Measurements from ENCODE around the gene FYB1. TPM values are rescaled to one million over a fixed set of nuclear protein-coding genes. Genes with fewer than 3 reads are reported as not detected.
A peak's percentile ranks its signal among the peaks of the same experiment; 100 is the strongest.

FYB1 gene
- total RNA-seq, 3 donors from 2014 or later (not counting 1 experiment from before 2014, with no cell fraction given): 277 to 340 (median 295) TPM

DNA sequence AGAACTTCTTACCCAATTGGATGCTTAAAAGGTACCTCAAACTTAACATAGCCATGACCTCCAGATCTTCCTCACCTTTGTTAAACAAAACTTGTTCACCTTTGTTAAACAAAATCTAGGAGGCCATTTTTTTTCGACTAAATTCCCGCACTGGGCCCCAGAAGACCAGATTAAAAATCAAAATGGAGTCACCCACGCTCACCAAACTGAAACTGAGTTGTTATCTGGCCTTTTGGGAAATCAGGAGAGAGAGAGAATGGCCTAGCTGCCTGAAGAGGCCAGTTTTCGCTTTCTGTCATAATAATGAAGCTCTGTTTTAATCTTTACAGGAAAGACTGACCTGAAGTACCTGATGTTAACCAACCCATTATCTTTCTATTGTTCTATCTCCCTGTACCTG lies 69.4 kb downstream of the FYB1 start:
- no peak overlapping the region for H3K4me3 ChIP-seq (ENCODE audit: low read length)
- no peaks in the 10 kb centered on the region for H3K9me3 ChIP-seq (ENCODE audit: control insufficient read depth, insufficient read depth, low read length)
- H3K27me3 ChIP-seq (ENCODE audit: control insufficient read depth, insufficient read depth, low read length): no peaks in the 10 kb centered on the region
- intact Hi-C loops (cut with micrococcal nuclease): loop anchor here (1.0 to 10.0 kb wide), 3 partner anchors 67 to 395 kb away; no protein-coding TSS in a partner anchor
- TF ChIP-seq CTCF (IDR thresholded peaks at IDR 0.05): no peak
- H3K9me3 Mint-ChIP-seq: no peaks in the 10 kb centered on the region
- no peak overlapping the region for H3K4me3 Mint-ChIP-seq
- peak overlapping the region; percentile 65 to 82 for H3K27ac Mint-ChIP-seq
- ATAC-seq: no peak
- peaks cover 32 to 41% of the 10 kb centered on the region in 2 donors for H3K4me1 Mint-ChIP-seq
- no peak for DNase-seq
- WGBS (ENCODE audit: insufficient coverage): 99% methylated on average over 4 of the region's 4 CpGs
- H3K4me1 ChIP-seq (ENCODE audit: control insufficient read depth, insufficient read depth, low read length): peaks cover 2% of the 10 kb centered on the region
- no peak overlapping the region for H3K27ac ChIP-seq (ENCODE audit: low read length)
- H3K36me3 ChIP-seq (ENCODE audit: control insufficient read depth, insufficient read depth, low read length): peaks cover 47% of the 10 kb centered on the region
- peaks cover 9% of the 10 kb centered on the region for H3K36me3 Mint-ChIP-seq
- no peaks in the 10 kb centered on the region for H3K27me3 Mint-ChIP-seq (ENCODE audit: low read depth in 2 of 2)

- peaks cover 31 to 36% of the 10 kb centered on the region in 2 donors for H3K4me1 Mint-ChIP-seq
- TF ChIP-seq CTCF (IDR thresholded peaks at IDR 0.05): peak; percentile 69
- Histone ChIP-seq H3K27ac (ENCODE audit: low read length) (no peak overlapping the region), H3K36me3 (ENCODE audit: control insufficient read depth, insufficient read depth, low read length) (peaks cover 47% of the 10 kb centered on the region), H3K27me3 (ENCODE audit: control insufficient read depth, insufficient read depth, low read length) (no peaks in the 10 kb centered on the region), H3K9me3 (ENCODE audit: control insufficient read depth, insufficient read depth, low read length) (no peaks in the 10 kb centered on the region), H3K4me3 (ENCODE audit: low read length) (no peak overlapping the region), H3K4me1 (ENCODE audit: control insufficient read depth, insufficient read depth, low read length) (peaks cover 2% of the 10 kb centered on the region)
- intact Hi-C loops (cut with micrococcal nuclease): loop anchor here (1.0 to 10.0 kb wide), 3 partner anchors 68 to 396 kb away; no protein-coding TSS in a partner anchor
- no peak overlapping the region for H3K4me3 Mint-ChIP-seq
- peak overlapping the region; percentile 65 to 82 for H3K27ac Mint-ChIP-seq
- H3K36me3 Mint-ChIP-seq: peaks cover 9% of the 10 kb centered on the region
- DNase-seq (peak in 1 of 2 donors; percentile 75), ATAC-seq (peak in 2 of 3 donors; percentile 42 to 53)
- no peaks in the 10 kb centered on the region for H3K9me3 Mint-ChIP-seq
- H3K27me3 Mint-ChIP-seq (ENCODE audit: low read depth in 2 of 2): no peaks in the 10 kb centered on the region
Observed at GRCh38 chr5:39148983-39149534, 70.3 kb downstream of the FYB1 start.

DNA sequence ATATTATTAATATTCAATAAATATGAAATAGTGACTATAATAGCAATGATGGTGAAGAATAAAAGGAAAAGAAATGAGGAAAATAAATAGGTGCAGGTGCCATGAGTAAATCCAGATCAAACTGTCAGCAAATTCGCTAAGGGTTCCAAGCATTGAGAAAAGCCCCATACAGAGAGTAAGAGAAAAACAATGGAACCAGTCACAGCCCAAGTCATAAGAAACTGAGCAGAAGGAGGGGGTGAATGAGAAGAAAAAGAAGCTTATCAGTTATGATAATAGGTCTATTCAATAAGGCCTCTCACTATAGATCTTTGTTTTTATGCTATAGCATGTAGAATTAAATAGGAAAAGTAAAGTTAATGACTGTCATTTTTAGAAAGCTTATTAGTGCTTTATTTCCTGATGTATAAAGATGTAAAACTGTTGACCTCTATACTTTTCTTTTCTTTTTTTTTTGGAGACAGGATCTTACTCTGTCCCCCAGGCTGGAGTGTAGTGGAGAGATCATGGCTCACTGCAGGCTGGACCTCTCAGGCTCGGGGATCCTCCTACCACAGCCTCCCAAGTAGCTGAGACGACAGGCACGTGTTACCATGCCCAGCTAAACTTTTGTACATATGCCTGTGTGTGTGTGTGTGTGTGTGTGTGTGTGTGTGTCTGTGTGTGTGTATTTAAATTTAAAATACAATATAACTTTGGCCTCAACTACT lies 72.4 kb downstream of the FYB1 start:
- Histone ChIP-seq H3K36me3 (ENCODE audit: control insufficient read depth, insufficient read depth, low read length) (peaks cover 37% of the 10 kb centered on the region), H3K4me3 (ENCODE audit: low read length) (no peak overlapping the region), H3K27ac (ENCODE audit: low read length) (no peak overlapping the region), H3K27me3 (ENCODE audit: control insufficient read depth, insufficient read depth, low read length) (no peaks in the 10 kb centered on the region), H3K4me1 (ENCODE audit: control insufficient read depth, insufficient read depth, low read length) (peaks cover 2% of the 10 kb centered on the region), H3K9me3 (ENCODE audit: control insufficient read depth, insufficient read depth, low read length) (no peaks in the 10 kb centered on the region)
- DNase-seq (no peak), ATAC-seq (no peak)
- WGBS (ENCODE audit: insufficient coverage): 96% methylated on average over 1 of the region's 4 CpGs
- H3K4me3 Mint-ChIP-seq: no peak overlapping the region
- no peaks in the 10 kb centered on the region for H3K36me3 Mint-ChIP-seq
- H3K27ac Mint-ChIP-seq: peak overlapping the region in 1 of 2 donors; percentile 26
- no peaks in the 10 kb centered on the region for H3K27me3 Mint-ChIP-seq (ENCODE audit: low read depth in 2 of 2)
- H3K9me3 Mint-ChIP-seq: no peaks in the 10 kb centered on the region
- H3K4me1 Mint-ChIP-seq: peaks cover 21 to 26% of the 10 kb centered on the region in 2 donors
- no peak for TF ChIP-seq CTCF (IDR thresholded peaks at IDR 0.05)
- intact Hi-C loops (cut with micrococcal nuclease): loop anchor here (10.0 kb wide), 1 partner anchor 398 kb away; no protein-coding TSS in a partner anchor

Measured in natural killer cell (primary cell).